Activated B cell treated with CpG ODN at 0.5 μM for 24 hours (primary cell): Measurements from ENCODE around the gene PPL. TPM values are rescaled to one million over a fixed set of nuclear protein-coding genes. Genes with fewer than 3 reads are reported as not detected.

Source experiments
- ATAC-seq: fragments of 200-7000 bp; cut with Tn5 transposase; one replicate; pipeline ENCODE4 v1.10.0; 2021; ENCODE audit warnings: low read depth, mild to moderate bottlenecking, moderate library complexity
- CTCF ChIA-PET: fragments of 350-600 bp; sonication (Branson Sonifier 250); formaldehyde crosslinking; loops from one replicate; lab custom pipeline; 2021; ENCODE audit warnings: antibody characterized with exemption; lab: Charles Lee
- POLR2A ChIA-PET: fragments of 350-600 bp; sonication (Branson Sonifier 250); formaldehyde crosslinking; loops from one replicate; lab custom pipeline; 2021; ENCODE audit warnings: antibody characterized with exemption; lab: Charles Lee
- DNase-seq: peaks from one replicate; pipeline ENCODE4 v3.0.0; 2022
- H3K27ac Mint-ChIP-seq: one replicate; pipeline ENCODE4 v1.8.0; 2020; ENCODE audit warnings: mixed read lengths
- H3K27me3 Mint-ChIP-seq: one replicate; pipeline ENCODE4 v1.8.0; 2021; ENCODE audit warnings: mixed read lengths
- H3K36me3 Mint-ChIP-seq: one replicate; pipeline ENCODE4 v1.8.0; 2021; ENCODE audit warnings: low read depth, mixed read lengths
- H3K4me1 Mint-ChIP-seq: one replicate; pipeline ENCODE4 v1.8.0; 2021; ENCODE audit warnings: mixed read lengths
- H3K4me3 Mint-ChIP-seq: one replicate; pipeline ENCODE4 v1.8.0; 2020; ENCODE audit warnings: mild to moderate bottlenecking, mixed read lengths
- H3K9me3 Mint-ChIP-seq: one replicate; pipeline ENCODE4 v1.8.0; 2020; ENCODE audit warnings: mixed read lengths
- CTCF ChIP-seq: fragments of 200-600 bp; IDR thresholded peaks from one replicate; pipeline ENCODE4 v1.8.0; 2022; ENCODE audit warnings: antibody characterized with exemption, mild to moderate bottlenecking
- intact Hi-C: fragments of 100-400 bp; cut with micrococcal nuclease; formaldehyde crosslinking; loops from one replicate; pipeline ENCODE4 v1.15.1; 2024
- total RNA-seq: library from RNA; stranded (reverse); gene quantifications from 2 replicates; pipeline ENCODE4 v1.2.3, GENCODE V29; 2022

Gene PPL
- total RNA-seq, 1 donor from 2014 or later: 0.04 TPM

- H3K4me3 Mint-ChIP-seq: no peak overlapping the region
- DNase-seq (no peak), ATAC-seq (no peak)
- POLR2A ChIA-PET: no interaction called here
- no peaks in the 10 kb centered on the region for H3K27me3 Mint-ChIP-seq
- no peaks in the 10 kb centered on the region for H3K4me1 Mint-ChIP-seq
- TF ChIP-seq CTCF: no peak
- no peak overlapping the region for H3K27ac Mint-ChIP-seq
- H3K36me3 Mint-ChIP-seq: peaks cover 29% of the 10 kb centered on the region
- CTCF ChIA-PET: no interaction called here
- no peaks in the 10 kb centered on the region for H3K9me3 Mint-ChIP-seq
- intact Hi-C loops: no loop called here
Observed at GRCh38 chr16:4890026-4890425, 46.9 kb downstream of the PPL start.

DNA sequence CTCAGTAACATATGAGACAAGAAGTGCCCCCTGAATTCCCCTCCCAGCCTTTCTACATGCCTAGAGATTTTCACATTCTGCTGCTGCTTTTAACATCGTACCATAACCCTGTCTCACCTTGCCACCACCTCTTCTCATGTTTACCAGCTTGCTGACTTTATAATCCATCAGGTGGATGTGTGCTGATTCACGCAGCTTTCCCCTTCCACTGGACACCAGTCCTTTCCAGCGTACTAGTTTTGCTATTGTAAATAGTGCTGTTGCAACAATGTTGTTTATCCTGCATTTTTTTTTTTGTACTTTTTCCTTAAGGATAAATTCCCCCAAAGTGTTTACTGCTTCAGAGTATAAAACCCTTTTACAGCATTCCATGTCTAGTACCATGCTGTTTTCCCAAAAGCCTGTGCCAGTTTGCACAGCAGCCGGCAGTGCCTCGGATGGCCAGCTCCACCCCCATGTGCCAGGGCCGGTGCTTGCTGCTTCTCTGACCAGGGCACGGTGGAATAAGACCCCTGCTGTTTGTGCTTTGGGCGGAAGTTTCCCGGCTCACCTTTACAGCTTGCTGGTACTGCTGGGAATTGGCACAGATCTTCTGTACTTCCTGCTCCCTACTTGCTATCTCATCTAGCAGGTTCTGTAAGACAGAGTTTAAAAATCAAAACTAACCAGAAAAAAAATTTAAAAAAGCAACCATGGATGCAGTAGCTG is 48.4 kb downstream of the PPL start:
- Mint-ChIP-seq H3K36me3 (peaks cover 44% of the 10 kb centered on the region), H3K27ac (no peak overlapping the region), H3K4me1 (no peaks in the 10 kb centered on the region), H3K4me3 (no peak overlapping the region), H3K9me3 (no peaks in the 10 kb centered on the region), H3K27me3 (no peaks in the 10 kb centered on the region)
- no peak for ATAC-seq
- TF ChIP-seq CTCF: no peak
- CTCF ChIA-PET: no interaction called here
- intact Hi-C loops: no loop called here
- POLR2A ChIA-PET: no interaction called here
- DNase-seq: no peak

GRCh38 chr16:4886151-4886550 is 50.8 kb downstream of the PPL start:
- peaks cover 68% of the 10 kb centered on the region for H3K36me3 Mint-ChIP-seq
- CTCF ChIA-PET: no interaction called here
- POLR2A ChIA-PET: no interaction called here

GRCh38 chr16:4884972-4885874 is 51.7 kb downstream of the PPL start:
- ATAC-seq: no peak
- H3K27me3 Mint-ChIP-seq: no peaks in the 10 kb centered on the region
- no peak for TF ChIP-seq CTCF
- no peaks in the 10 kb centered on the region for H3K9me3 Mint-ChIP-seq
- no peak overlapping the region for H3K27ac Mint-ChIP-seq
- ChIA-PET POLR2A (no interaction called here), CTCF (no interaction called here)
- no peak for DNase-seq
- no peak overlapping the region for H3K4me3 Mint-ChIP-seq
- intact Hi-C loops: no loop called here
- peaks cover 77% of the 10 kb centered on the region for H3K36me3 Mint-ChIP-seq
- H3K4me1 Mint-ChIP-seq: no peaks in the 10 kb centered on the region

More at GRCh38 chr16:4886151-4886550, 50.8 kb downstream of the PPL start:
- H3K4me1 Mint-ChIP-seq: no peaks in the 10 kb centered on the region
- no peak for TF ChIP-seq CTCF
- H3K4me3 Mint-ChIP-seq: no peak overlapping the region
- H3K27me3 Mint-ChIP-seq: no peaks in the 10 kb centered on the region
- H3K9me3 Mint-ChIP-seq: no peaks in the 10 kb centered on the region
- intact Hi-C loops: no loop called here
- no peak overlapping the region for H3K27ac Mint-ChIP-seq
- DNase-seq: no peak
- no peak for ATAC-seq

- H3K9me3 Mint-ChIP-seq: no peaks in the 10 kb centered on the region
- ChIA-PET POLR2A (no interaction called here), CTCF (no interaction called here)
- H3K27me3 Mint-ChIP-seq: no peaks in the 10 kb centered on the region
- ATAC-seq: no peak
- no peaks in the 10 kb centered on the region for H3K4me1 Mint-ChIP-seq
- intact Hi-C loops: no loop called here
- TF ChIP-seq CTCF: no peak
- H3K36me3 Mint-ChIP-seq: peaks cover 86% of the 10 kb centered on the region
- no peak overlapping the region for H3K4me3 Mint-ChIP-seq
- H3K27ac Mint-ChIP-seq: no peak overlapping the region
- no peak for DNase-seq
Observed at GRCh38 chr16:4884209-4884608, 52.7 kb downstream of the PPL start.
